K562 (cell line): ENCODE measurements around the gene FAM200B. TPM values are rescaled to one million over a fixed set of nuclear protein-coding genes. Genes with fewer than 3 reads are reported as not detected.
A peak's percentile ranks its signal among the peaks of the same experiment; 100 is the strongest.

ENCODE experiments used
- ASH1L ChIP-seq: fragments of 450-650 bp; IDR thresholded peaks from 2 replicates; pipeline ENCODE4 v1.6.1; 2018; ENCODE audit warnings: borderline replicate concordance, mild to moderate bottlenecking, low read depth; ENCODE audit not compliant: partially characterized antibody
- EP400 ChIP-seq: fragments of 450-650 bp; IDR thresholded peaks from 2 replicates; pipeline ENCODE4 v1.6.1; 2017; ENCODE audit warnings: antibody characterized with exemption, mild to moderate bottlenecking, moderate library complexity
- ETV5 ChIP-seq: sonication (generic); formaldehyde crosslinking; IDR thresholded peaks from 2 replicates; pipeline ENCODE4 v1.4.0; 2020; ENCODE audit warnings: low read depth, mild to moderate bottlenecking, missing genetic modification reagents
- GABPA ChIP-seq: fragments of 200-800 bp; sonication (Bioruptor generic); conservative IDR thresholded peaks from 2 replicates; pipeline ENCODE4 v1.6.1; 2016; ENCODE audit warnings: low read depth, missing genetic modification characterization, missing compliant biosample characterization
- GATA2 ChIP-seq: sonication (generic); formaldehyde crosslinking; IDR thresholded peaks from 2 replicates; pipeline ENCODE4 v1.4.0; 2020; ENCODE audit warnings: mild to moderate bottlenecking, missing genetic modification reagents
- HDGF ChIP-seq: fragments of 450-650 bp; IDR thresholded peaks from 2 replicates; pipeline ENCODE4 v1.6.1; 2016
- HIVEP1 ChIP-seq: fragments of 250-450 bp; sonication (Bioruptor Pico); IDR thresholded peaks from 2 replicates; pipeline ENCODE4 v1.4.0; 2020; ENCODE audit warnings: mild to moderate bottlenecking
- HOXB6 ChIP-seq: fragments of 250-450 bp; sonication (Bioruptor Pico); IDR thresholded peaks from 2 replicates; pipeline ENCODE4 v1.5.1; 2022; ENCODE audit warnings: mild to moderate bottlenecking, borderline replicate concordance
- JUND ChIP-seq, 2 experiments: IDR thresholded peaks; 2 replicates in 1 of 2; 3 replicates in 1 of 2; pipeline ENCODE4 v1.6.1; 2011; ENCODE audit warnings: borderline replicate concordance in 2 of 2, low read depth in 2 of 2, low read length in 2 of 2, improper control_type of control experiment in 1 of 2, missing biosample characterization in 1 of 2, missing genetic modification characterization in 1 of 2, missing genetic modification reagents in 1 of 2
- KDM1A ChIP-seq, 2 experiments: fragments of 450-650 bp; IDR thresholded peaks; 2 replicates each; pipeline ENCODE4 v1.6.1; 2016; ENCODE audit warnings: mild to moderate bottlenecking in 2 of 2
- MAZ ChIP-seq, 2 experiments: fragments of 450-650 bp in 1 of 2; sonication (generic) in 1 of 2; formaldehyde crosslinking; IDR thresholded peaks in 1 of 2; conservative IDR thresholded peaks in 1 of 2; 2 replicates each; pipeline versions ENCODE4 v1.4.0 to v1.5.0; 2020; ENCODE audit warnings: mild to moderate bottlenecking in 1 of 2, missing genetic modification reagents in 1 of 2
- MYNN ChIP-seq, 2 experiments: sonication (generic); formaldehyde crosslinking in 1 of 2; IDR thresholded peaks; 2 replicates each; pipeline versions ENCODE4 v1.5.0 to v1.6.1; 2016 to 2020; ENCODE audit warnings: antibody characterized with exemption in 1 of 2, missing genetic modification reagents in 1 of 2
- NCOR1 ChIP-seq: fragments of 450-650 bp; IDR thresholded peaks from 2 replicates; pipeline ENCODE4 v1.6.1; 2016; ENCODE audit warnings: mild to moderate bottlenecking, moderate library complexity
- SMARCE1 ChIP-seq: fragments of 450-650 bp; IDR thresholded peaks from 2 replicates; pipeline ENCODE4 v1.7.1; 2016; ENCODE audit warnings: mild to moderate bottlenecking
- TAF1 ChIP-seq: IDR thresholded peaks from 2 replicates; pipeline ENCODE4 v1.6.1; 2011; ENCODE audit warnings: mild to moderate bottlenecking, low read length, moderate library complexity; ENCODE audit not compliant: insufficient read depth, control insufficient read depth, severe bottlenecking; ENCODE audit errors: extremely low read depth
- TRIM24 ChIP-seq, 2 experiments: fragments of 450-650 bp; IDR thresholded peaks; 2 replicates each; pipeline ENCODE4 v1.6.1; 2016
- polyA plus RNA-seq, 8 experiments: library from polyadenylated mRNA; depleted of rRNA in 4 of 8; stranded (reverse) in 5 of 8; unstranded in 3 of 8; fragments of >200 nt; fragmentation: Nextera tagmentation in 2 of 8; fragmentation: Illumina TruSeq in 1 of 8; extraction: Ambion mirVana in 2 of 8; extraction: Trizol in 1 of 8; gene quantifications; 2 replicates each; pipeline versions ENCODE4 v1.2.1 to v1.2.3, GENCODE V29; 2011 to 2014; ENCODE audit warnings: inconsistent platforms in 1 of 8, missing spikeins in 1 of 8
- total RNA-seq, 7 experiments: library from RNA; depleted of rRNA in 6 of 7; stranded (reverse); fragments of >200 nt in 6 of 7; fragmentation: Illumina TruSeq in 2 of 7; extraction: Trizol in 2 of 7; gene quantifications; 2 replicates each; pipeline versions ENCODE4 v1.2.1 to v1.2.3, GENCODE V29; 2011 to 2021; ENCODE audit warnings: low replicate concordance in 1 of 7
- TF ChIP-seq, protein P1 (sequence below): IDR thresholded peaks from 2 replicates; pipeline ENCODE4 v1.6.1; 2012; ENCODE audit warnings: low read depth, low read length, improper control_type of control experiment, borderline replicate concordance
- TF ChIP-seq, protein P2 (sequence below), 2 experiments: fragments of 450-650 bp; conservative IDR thresholded peaks; 2 replicates each; pipeline ENCODE4 v1.6.1; 2017; ENCODE audit warnings: mild to moderate bottlenecking in 2 of 2, moderate library complexity in 2 of 2
- TF ChIP-seq, protein P3 (sequence below), 2 experiments: fragments of 450-650 bp in 1 of 2; IDR thresholded peaks; 2 replicates each; pipeline ENCODE4 v1.6.1; 2011 to 2017; ENCODE audit warnings: low read depth in 2 of 2, antibody characterized with exemption in 1 of 2, borderline replicate concordance in 1 of 2, low read length in 1 of 2, mild to moderate bottlenecking in 1 of 2, mixed read lengths in 1 of 2; ENCODE audit not compliant: control insufficient read depth in 1 of 2

FAM200B gene
- total and polyA plus RNA-seq, 9 of the 15 experiments (the other 6 are each of a cell fraction or from before 2014, with no cell fraction given) = 17.4 to 48.0 (median 25.5) TPM

DNA sequence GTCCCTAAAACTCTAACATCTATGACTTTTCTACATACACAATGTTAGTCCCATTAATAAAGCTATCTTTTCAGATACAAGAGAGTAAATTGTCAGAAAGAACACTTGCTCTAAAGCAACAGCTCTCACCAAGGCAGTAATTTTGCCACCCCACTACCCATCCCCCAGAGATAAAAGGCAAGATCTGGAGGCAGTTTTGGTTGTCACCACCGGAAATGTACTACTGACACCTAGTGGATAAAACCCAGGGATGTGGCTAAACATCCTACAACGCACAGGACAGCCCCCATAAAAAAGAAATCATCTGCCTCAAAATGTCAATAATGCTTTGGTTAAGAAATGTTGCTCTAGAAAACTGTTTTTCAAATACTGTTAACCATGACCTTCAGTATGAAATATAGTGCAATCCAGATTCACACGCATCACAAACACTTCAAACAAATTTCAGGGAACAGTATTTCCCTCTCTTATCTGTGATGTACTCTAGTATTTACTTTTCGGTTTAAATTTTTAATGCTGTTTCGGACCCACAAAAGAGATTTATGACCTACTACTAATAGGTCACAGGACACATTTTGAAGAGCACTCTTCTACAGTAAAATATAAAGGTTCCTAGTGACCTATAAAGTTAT is 31.6 kb upstream of the FAM200B start (continued):
- TF ChIP-seq KDM1A (IDR thresholded peaks at IDR 0.05) = peak in 1 of 2 experiments; percentile 31; a peak in 1 of 4 replicates
- peak; percentile 86 for TF ChIP-seq ETV5 (CRISPR knock-in tag)
- TF ChIP-seq MYNN (IDR thresholded peaks at IDR 0.05) = peak; percentile 52; the same call in 1 of the 2 replicates
- no peak for TF ChIP-seq MYNN (CRISPR knock-in tag; IDR thresholded peaks at IDR 0.05)
- TF ChIP-seq TAF1 = peak; percentile 18
- peak; percentile 34; the same call in 1 of the 2 replicates for TF ChIP-seq EP400
- TF ChIP-seq SMARCE1 = no peak
- TF ChIP-seq TRIM24 (IDR thresholded peaks at IDR 0.05) = peak; percentile 35 to 44; a peak in 1 of 4 replicates
- TF ChIP-seq, protein P1, sequence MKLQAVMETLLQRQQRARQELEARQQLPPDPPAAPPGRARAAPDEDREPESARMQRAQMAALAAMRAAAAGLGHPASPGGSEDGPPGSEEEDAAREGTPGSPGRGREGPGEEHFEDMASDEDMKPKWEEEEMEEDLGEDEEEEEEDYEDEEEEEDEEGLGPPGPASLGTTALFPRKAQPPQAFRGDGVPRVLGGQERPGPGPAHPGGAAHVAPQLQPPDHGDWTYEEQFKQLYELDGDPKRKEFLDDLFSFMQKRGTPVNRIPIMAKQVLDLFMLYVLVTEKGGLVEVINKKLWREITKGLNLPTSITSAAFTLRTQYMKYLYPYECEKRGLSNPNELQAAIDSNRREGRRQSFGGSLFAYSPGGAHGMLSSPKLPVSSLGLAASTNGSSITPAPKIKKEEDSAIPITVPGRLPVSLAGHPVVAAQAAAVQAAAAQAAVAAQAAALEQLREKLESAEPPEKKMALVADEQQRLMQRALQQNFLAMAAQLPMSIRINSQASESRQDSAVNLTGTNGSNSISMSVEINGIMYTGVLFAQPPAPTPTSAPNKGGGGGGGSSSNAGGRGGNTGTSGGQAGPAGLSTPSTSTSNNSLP = peak; percentile 74; the same call in 1 of the 2 replicates
- no peak for TF ChIP-seq HIVEP1 (CRISPR knock-in tag)
- TF ChIP-seq MAZ (CRISPR knock-in tag; conservative IDR thresholded peaks at IDR 0.05 in 1 of 2, IDR thresholded peaks at IDR 0.05 in 1 of 2) = peak in 1 of 2 experiments; percentile 52; a peak in 1 of 4 replicates
- TF ChIP-seq GABPA (tag) = peak; percentile 73
- TF ChIP-seq ASH1L = no peak
- TF ChIP-seq HOXB6 (CRISPR knock-in tag) = no peak
- peak; percentile 55; the same call in 1 of the 2 replicates for TF ChIP-seq JUND (IDR thresholded peaks at IDR 0.05; ENCODE audit: borderline replicate concordance, low read depth, low read length)
- peak; percentile 69; the same call in 2 of the 3 replicates for TF ChIP-seq JUND (tag; IDR thresholded peaks at IDR 0.05; ENCODE audit: borderline replicate concordance, low read depth, low read length)
- TF ChIP-seq NCOR1 = no peak
- TF ChIP-seq HDGF = no peak
- TF ChIP-seq GATA2 (CRISPR knock-in tag) = peak; percentile 71
- TF ChIP-seq, protein P2, sequence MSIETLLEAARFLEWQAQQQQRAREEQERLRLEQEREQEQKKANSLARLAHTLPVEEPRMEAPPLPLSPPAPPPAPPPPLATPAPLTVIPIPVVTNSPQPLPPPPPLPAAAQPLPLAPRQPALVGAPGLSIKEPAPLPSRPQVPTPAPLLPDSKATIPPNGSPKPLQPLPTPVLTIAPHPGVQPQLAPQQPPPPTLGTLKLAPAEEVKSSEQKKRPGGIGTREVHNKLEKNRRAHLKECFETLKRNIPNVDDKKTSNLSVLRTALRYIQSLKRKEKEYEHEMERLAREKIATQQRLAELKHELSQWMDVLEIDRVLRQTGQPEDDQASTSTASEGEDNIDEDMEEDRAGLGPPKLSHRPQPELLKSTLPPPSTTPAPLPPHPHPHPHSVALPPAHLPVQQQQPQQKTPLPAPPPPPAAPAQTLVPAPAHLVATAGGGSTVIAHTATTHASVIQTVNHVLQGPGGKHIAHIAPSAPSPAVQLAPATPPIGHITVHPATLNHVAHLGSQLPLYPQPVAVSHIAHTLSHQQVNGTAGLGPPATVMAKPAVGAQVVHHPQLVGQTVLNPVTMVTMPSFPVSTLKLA (conservative IDR thresholded peaks at IDR 0.05) = 0 out of 4 replicates have a peak, but pooled peaks of 1 of the 2 experiments have one; percentile 30
- TF ChIP-seq, protein P3, sequence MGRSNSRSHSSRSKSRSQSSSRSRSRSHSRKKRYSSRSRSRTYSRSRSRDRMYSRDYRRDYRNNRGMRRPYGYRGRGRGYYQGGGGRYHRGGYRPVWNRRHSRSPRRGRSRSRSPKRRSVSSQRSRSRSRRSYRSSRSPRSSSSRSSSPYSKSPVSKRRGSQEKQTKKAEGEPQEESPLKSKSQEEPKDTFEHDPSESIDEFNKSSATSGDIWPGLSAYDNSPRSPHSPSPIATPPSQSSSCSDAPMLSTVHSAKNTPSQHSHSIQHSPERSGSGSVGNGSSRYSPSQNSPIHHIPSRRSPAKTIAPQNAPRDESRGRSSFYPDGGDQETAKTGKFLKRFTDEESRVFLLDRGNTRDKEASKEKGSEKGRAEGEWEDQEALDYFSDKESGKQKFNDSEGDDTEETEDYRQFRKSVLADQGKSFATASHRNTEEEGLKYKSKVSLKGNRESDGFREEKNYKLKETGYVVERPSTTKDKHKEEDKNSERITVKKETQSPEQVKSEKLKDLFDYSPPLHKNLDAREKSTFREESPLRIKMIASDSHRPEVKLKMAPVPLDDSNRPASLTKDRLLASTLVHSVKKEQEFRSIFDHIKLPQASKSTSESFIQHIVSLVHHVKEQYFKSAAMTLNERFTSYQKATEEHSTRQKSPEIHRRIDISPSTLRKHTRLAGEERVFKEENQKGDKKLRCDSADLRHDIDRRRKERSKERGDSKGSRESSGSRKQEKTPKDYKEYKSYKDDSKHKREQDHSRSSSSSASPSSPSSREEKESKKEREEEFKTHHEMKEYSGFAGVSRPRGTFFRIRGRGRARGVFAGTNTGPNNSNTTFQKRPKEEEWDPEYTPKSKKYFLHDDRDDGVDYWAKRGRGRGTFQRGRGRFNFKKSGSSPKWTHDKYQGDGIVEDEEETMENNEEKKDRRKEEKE (IDR thresholded peaks at IDR 0.05; ENCODE audit: borderline replicate concordance in 1 of 2, control insufficient read depth in 1 of 2, low read depth in 2 of 2, low read length in 1 of 2) = 0 out of 4 replicates have a peak, but pooled peaks of 1 of the 2 experiments have one; percentile 24
